ENCODE measurements around the gene SPEF2.

SPEF2 gene

GRCh38 chr5:35622974-35623373, 5.3 kb downstream of the SPEF2 start:
- Histone ChIP-seq H3K27me3 (ENCODE audit: control insufficient read depth, insufficient read depth, low read length) (peaks cover 24% of the 10 kb centered on the region), H3K9ac (ENCODE audit: low read depth, low read length) (no peak overlapping the region), H3K36me3 (ENCODE audit: control insufficient read depth, insufficient read depth, low read length) (no peaks in the 10 kb centered on the region), H3K4me3 (ENCODE audit: low read depth, low read length) (no peak overlapping the region), H3K4me1 (ENCODE audit: control insufficient read depth, insufficient read depth, low read length) (no peaks in the 10 kb centered on the region), H3K9me3 (ENCODE audit: control insufficient read depth, insufficient read depth, low read length) (no peaks in the 10 kb centered on the region)

GRCh38 chr5:35623991-35624390, 6.3 kb downstream of the SPEF2 start:
- no peak overlapping the region for H3K9ac ChIP-seq (ENCODE audit: low read depth, low read length)
- no peaks in the 10 kb centered on the region for H3K9me3 ChIP-seq (ENCODE audit: control insufficient read depth, insufficient read depth, low read length)
- H3K4me3 ChIP-seq (ENCODE audit: low read depth, low read length), result no peak overlapping the region
- H3K4me1 ChIP-seq (ENCODE audit: control insufficient read depth, insufficient read depth, low read length), result no peaks in the 10 kb centered on the region
- H3K36me3 ChIP-seq (ENCODE audit: control insufficient read depth, insufficient read depth, low read length), result no peaks in the 10 kb centered on the region
- H3K27me3 ChIP-seq (ENCODE audit: control insufficient read depth, insufficient read depth, low read length), result peaks cover 14% of the 10 kb centered on the region

GRCh38 chr5:35626108-35626507, 8.4 kb downstream of the SPEF2 start:
- H3K4me1 ChIP-seq (ENCODE audit: control insufficient read depth, insufficient read depth, low read length), result no peaks in the 10 kb centered on the region
- no peak overlapping the region for H3K4me3 ChIP-seq (ENCODE audit: low read depth, low read length)

GRCh38 chr5:35626553-35626952, 8.9 kb downstream of the SPEF2 start:
- Histone ChIP-seq H3K36me3 (ENCODE audit: control insufficient read depth, insufficient read depth, low read length) (no peaks in the 10 kb centered on the region), H3K4me1 (ENCODE audit: control insufficient read depth, insufficient read depth, low read length) (no peaks in the 10 kb centered on the region), H3K27me3 (ENCODE audit: control insufficient read depth, insufficient read depth, low read length) (peaks cover 5% of the 10 kb centered on the region), H3K9me3 (ENCODE audit: control insufficient read depth, insufficient read depth, low read length) (no peaks in the 10 kb centered on the region), H3K4me3 (ENCODE audit: low read depth, low read length) (no peak overlapping the region), H3K9ac (ENCODE audit: low read depth, low read length) (no peak overlapping the region)

More at GRCh38 chr5:35626108-35626507, 8.4 kb downstream of the SPEF2 start:
- Histone ChIP-seq H3K36me3 (ENCODE audit: control insufficient read depth, insufficient read depth, low read length) (no peaks in the 10 kb centered on the region), H3K9me3 (ENCODE audit: control insufficient read depth, insufficient read depth, low read length) (no peaks in the 10 kb centered on the region), H3K9ac (ENCODE audit: low read depth, low read length) (no peak overlapping the region), H3K27me3 (ENCODE audit: control insufficient read depth, insufficient read depth, low read length) (peaks cover 5% of the 10 kb centered on the region)

GRCh38 chr5:35634326-35634725, 16.7 kb downstream of the SPEF2 start:
- Histone ChIP-seq H3K9ac (ENCODE audit: low read depth, low read length) (no peak overlapping the region), H3K4me3 (ENCODE audit: low read depth, low read length) (no peak overlapping the region), H3K36me3 (ENCODE audit: control insufficient read depth, insufficient read depth, low read length) (no peaks in the 10 kb centered on the region), H3K4me1 (ENCODE audit: control insufficient read depth, insufficient read depth, low read length) (no peaks in the 10 kb centered on the region), H3K9me3 (ENCODE audit: control insufficient read depth, insufficient read depth, low read length) (no peaks in the 10 kb centered on the region), H3K27me3 (ENCODE audit: control insufficient read depth, insufficient read depth, low read length) (no peaks in the 10 kb centered on the region)

- no peak overlapping the region for H3K9ac ChIP-seq (ENCODE audit: low read depth, low read length)
- H3K36me3 ChIP-seq (ENCODE audit: control insufficient read depth, insufficient read depth, low read length), result no peaks in the 10 kb centered on the region
- no peaks in the 10 kb centered on the region for H3K9me3 ChIP-seq (ENCODE audit: control insufficient read depth, insufficient read depth, low read length)
- no peaks in the 10 kb centered on the region for H3K4me1 ChIP-seq (ENCODE audit: control insufficient read depth, insufficient read depth, low read length)
- no peak overlapping the region for H3K4me3 ChIP-seq (ENCODE audit: low read depth, low read length)
- H3K27me3 ChIP-seq (ENCODE audit: control insufficient read depth, insufficient read depth, low read length), result no peaks in the 10 kb centered on the region
These were observed 23.0 kb downstream of the SPEF2 start for GRCh38 chr5:35640623-35641022.

GRCh38 chr5:35644543-35644942, 26.9 kb downstream of the SPEF2 start:
- Histone ChIP-seq H3K9me3 (ENCODE audit: control insufficient read depth, insufficient read depth, low read length) (no peaks in the 10 kb centered on the region), H3K4me3 (ENCODE audit: low read depth, low read length) (no peak overlapping the region), H3K36me3 (ENCODE audit: control insufficient read depth, insufficient read depth, low read length) (no peaks in the 10 kb centered on the region), H3K27me3 (ENCODE audit: control insufficient read depth, insufficient read depth, low read length) (no peaks in the 10 kb centered on the region), H3K9ac (ENCODE audit: low read depth, low read length) (no peak overlapping the region), H3K4me1 (ENCODE audit: control insufficient read depth, insufficient read depth, low read length) (no peaks in the 10 kb centered on the region)

GRCh38 chr5:35647128-35647527, 29.5 kb downstream of the SPEF2 start:
- Histone ChIP-seq H3K9me3 (ENCODE audit: control insufficient read depth, insufficient read depth, low read length) (no peaks in the 10 kb centered on the region), H3K36me3 (ENCODE audit: control insufficient read depth, insufficient read depth, low read length) (no peaks in the 10 kb centered on the region), H3K9ac (ENCODE audit: low read depth, low read length) (no peak overlapping the region), H3K27me3 (ENCODE audit: control insufficient read depth, insufficient read depth, low read length) (no peaks in the 10 kb centered on the region), H3K4me1 (ENCODE audit: control insufficient read depth, insufficient read depth, low read length) (no peaks in the 10 kb centered on the region), H3K4me3 (ENCODE audit: low read depth, low read length) (no peak overlapping the region)

GRCh38 chr5:35647712-35648111, 30.0 kb downstream of the SPEF2 start:
- Histone ChIP-seq H3K4me3 (ENCODE audit: low read depth, low read length) (no peak overlapping the region), H3K4me1 (ENCODE audit: control insufficient read depth, insufficient read depth, low read length) (no peaks in the 10 kb centered on the region), H3K9me3 (ENCODE audit: control insufficient read depth, insufficient read depth, low read length) (no peaks in the 10 kb centered on the region), H3K27me3 (ENCODE audit: control insufficient read depth, insufficient read depth, low read length) (no peaks in the 10 kb centered on the region), H3K9ac (ENCODE audit: low read depth, low read length) (no peak overlapping the region), H3K36me3 (ENCODE audit: control insufficient read depth, insufficient read depth, low read length) (no peaks in the 10 kb centered on the region)

- Histone ChIP-seq H3K9ac (ENCODE audit: low read depth, low read length) (no peak overlapping the region), H3K4me1 (ENCODE audit: control insufficient read depth, insufficient read depth, low read length) (peaks cover 8% of the 10 kb centered on the region), H3K4me3 (ENCODE audit: low read depth, low read length) (no peak overlapping the region), H3K36me3 (ENCODE audit: control insufficient read depth, insufficient read depth, low read length) (no peaks in the 10 kb centered on the region), H3K27me3 (ENCODE audit: control insufficient read depth, insufficient read depth, low read length) (no peaks in the 10 kb centered on the region), H3K9me3 (ENCODE audit: control insufficient read depth, insufficient read depth, low read length) (no peaks in the 10 kb centered on the region)
These were observed 33.5 kb downstream of the SPEF2 start for GRCh38 chr5:35651002-35651756.

GRCh38 chr5:35656721-35657120, 39.1 kb downstream of the SPEF2 start:
- Histone ChIP-seq H3K4me3 (ENCODE audit: low read depth, low read length) (no peak overlapping the region), H3K9me3 (ENCODE audit: control insufficient read depth, insufficient read depth, low read length) (no peaks in the 10 kb centered on the region), H3K9ac (ENCODE audit: low read depth, low read length) (no peak overlapping the region), H3K27me3 (ENCODE audit: control insufficient read depth, insufficient read depth, low read length) (no peaks in the 10 kb centered on the region), H3K4me1 (ENCODE audit: control insufficient read depth, insufficient read depth, low read length) (peaks cover 17% of the 10 kb centered on the region), H3K36me3 (ENCODE audit: control insufficient read depth, insufficient read depth, low read length) (no peaks in the 10 kb centered on the region)

GRCh38 chr5:35657877-35658276, 40.2 kb downstream of the SPEF2 start:
- no peak overlapping the region for H3K9ac ChIP-seq (ENCODE audit: low read depth, low read length)
- H3K36me3 ChIP-seq (ENCODE audit: control insufficient read depth, insufficient read depth, low read length), result no peaks in the 10 kb centered on the region
- peaks cover 17% of the 10 kb centered on the region for H3K4me1 ChIP-seq (ENCODE audit: control insufficient read depth, insufficient read depth, low read length)
- no peaks in the 10 kb centered on the region for H3K9me3 ChIP-seq (ENCODE audit: control insufficient read depth, insufficient read depth, low read length)
- no peaks in the 10 kb centered on the region for H3K27me3 ChIP-seq (ENCODE audit: control insufficient read depth, insufficient read depth, low read length)
- H3K4me3 ChIP-seq (ENCODE audit: low read depth, low read length), result no peak overlapping the region

Measured in iPS-15b (cell line).